ENCODE results near the gene RRP36.

DNA sequence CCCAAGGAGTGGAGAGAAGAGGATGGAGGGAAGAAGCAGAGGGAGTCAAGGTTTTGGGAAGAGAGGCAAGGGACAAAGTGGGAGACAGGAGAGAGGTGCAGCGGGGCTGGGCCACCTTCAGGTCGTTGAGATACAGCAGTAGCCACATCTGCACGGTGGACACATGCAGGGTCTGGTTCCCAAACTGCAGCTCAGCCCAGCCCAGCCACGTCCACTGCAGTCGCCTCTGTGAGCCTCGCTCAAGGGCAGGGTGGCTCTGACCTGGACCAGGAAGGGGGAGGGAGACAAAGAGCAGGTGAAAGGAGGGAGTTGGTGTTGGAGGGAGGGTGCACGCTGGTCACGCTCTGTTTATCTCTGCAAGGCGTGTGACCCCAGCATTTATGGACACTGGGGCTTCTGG is 17.3 kb downstream of the RRP36 start:
- TF ChIP-seq GATA2 (IDR thresholded peaks at IDR 0.05; ENCODE audit: low read depth, low read length) (no peak), GATA3 (IDR thresholded peaks at IDR 0.05; ENCODE audit: low read depth, low read length) (no peak)
